MCF 10A (cell line): ENCODE measurements around the gene UBL3. TPM values are rescaled to one million over a fixed set of nuclear protein-coding genes. Genes with fewer than 3 reads are reported as not detected.

ENCODE experiments used
- BruUV-seq: library from RNA; stranded (reverse); fragments of 400-500 nt; replicated peaks from 2 replicates; lab custom pipeline; 2021; lab: Mats Ljungman, UMichigan
- CTCF ChIA-PET: fragments of 300-600 bp; sonication (Branson Sonifier 250); formaldehyde crosslinking; extraction: SDS; loops from one replicate; lab custom pipeline; 2021; ENCODE audit warnings: antibody characterized with exemption, inconsistent platforms; lab: Yijun Ruan, JAX
- POLR2A ChIA-PET: fragments of 300-600, 350-650 bp; sonication (Branson Sonifier 250); formaldehyde crosslinking; extraction: SDS; loops from one replicate; lab custom pipeline; 2020; ENCODE audit warnings: antibody characterized with exemption, inconsistent platforms; lab: Yijun Ruan, JAX
- DNase-seq: peaks from one replicate; pipeline ENCODE4 v3.0.0-alpha.2; 2018; ENCODE audit not compliant: unreplicated experiment
- H3K27ac Mint-ChIP-seq: one replicate; pipeline ENCODE4 v1.8.0; 2022; ENCODE audit warnings: mild to moderate bottlenecking, low read depth, mixed read lengths; ENCODE audit not compliant: unreplicated experiment
- H3K27me3 Mint-ChIP-seq: one replicate; pipeline ENCODE4 v1.8.0; 2022; ENCODE audit warnings: mixed read lengths; ENCODE audit not compliant: insufficient read depth, unreplicated experiment
- H3K36me3 Mint-ChIP-seq: one replicate; pipeline ENCODE4 v1.8.0; 2022; ENCODE audit warnings: mild to moderate bottlenecking, moderate library complexity, mixed read lengths; ENCODE audit not compliant: insufficient read depth, unreplicated experiment
- H3K4me1 Mint-ChIP-seq: one replicate; pipeline ENCODE4 v1.8.0; 2022; ENCODE audit warnings: mixed read lengths; ENCODE audit not compliant: insufficient read depth, unreplicated experiment
- H3K4me3 Mint-ChIP-seq: one replicate; pipeline ENCODE4 v1.8.0; 2022; ENCODE audit warnings: mild to moderate bottlenecking, moderate library complexity, mixed read lengths; ENCODE audit not compliant: unreplicated experiment
- H3K9me3 Mint-ChIP-seq: one replicate; pipeline ENCODE4 v1.8.0; 2022; ENCODE audit warnings: mixed read lengths; ENCODE audit not compliant: unreplicated experiment
- CTCF ChIP-seq: fragments of 200-600 bp; IDR thresholded peaks from one replicate; pipeline ENCODE4 v1.8.0; 2022; ENCODE audit warnings: antibody characterized with exemption, mild to moderate bottlenecking; ENCODE audit not compliant: unreplicated experiment
- intact Hi-C: fragments of 100-400 bp; cut with micrococcal nuclease; formaldehyde crosslinking; loops from 2 replicates; pipeline ENCODE4 v1.14.1; 2022
- total RNA-seq: library from RNA; stranded (reverse); gene quantifications from 2 replicates; pipeline ENCODE4 v1.2.3, GENCODE V29; 2022

UBL3 gene
- total RNA-seq, 1 experiment from 2014 or later = 18.2 TPM

DNA sequence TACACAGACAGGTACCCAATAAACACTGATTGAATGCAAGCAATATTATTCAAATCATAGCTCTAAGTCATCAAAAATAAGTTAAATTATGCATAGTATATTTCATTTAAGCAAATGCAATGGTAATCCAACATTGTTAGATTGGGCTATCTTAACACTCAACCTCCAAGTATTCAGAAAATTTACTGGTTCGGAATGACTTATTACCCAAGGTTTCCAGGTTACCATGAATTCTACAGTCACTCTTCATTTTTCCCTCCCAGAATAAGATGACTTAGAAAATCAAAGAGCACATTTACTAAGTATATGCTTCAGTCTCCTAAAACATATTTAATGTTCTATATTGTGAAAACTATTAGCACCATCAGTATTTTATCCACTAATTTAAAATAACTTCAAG, 6.0 kb downstream of the UBL3 start:
- CTCF ChIA-PET = interaction anchor here (0.5 to 13.0 kb wide), 9 partner anchors 14 to 268 kb away, joined by 3 to 230 read pairs (median 4); no protein-coding TSS in a partner anchor
- Mint-ChIP-seq H3K4me3 (no peak overlapping the region), H3K27ac (peak overlapping the region; percentile 91), H3K27me3 (no peaks in the 10 kb centered on the region), H3K4me1 (peaks cover 42% of the 10 kb centered on the region), H3K36me3 (peaks cover 2% of the 10 kb centered on the region), H3K9me3 (no peaks in the 10 kb centered on the region)
- no TSS peak for BruUV-seq
- no peak for DNase-seq
- POLR2A ChIA-PET = interaction anchor here (0.7 to 12.6 kb wide), 7 partner anchors 77 to 773 kb away, joined by 3 to 417 read pairs (median 4); partner anchors contain the start of genes HMGB1 and USPL1
- no peak for TF ChIP-seq CTCF
- intact Hi-C loops = no loop called here

DNA sequence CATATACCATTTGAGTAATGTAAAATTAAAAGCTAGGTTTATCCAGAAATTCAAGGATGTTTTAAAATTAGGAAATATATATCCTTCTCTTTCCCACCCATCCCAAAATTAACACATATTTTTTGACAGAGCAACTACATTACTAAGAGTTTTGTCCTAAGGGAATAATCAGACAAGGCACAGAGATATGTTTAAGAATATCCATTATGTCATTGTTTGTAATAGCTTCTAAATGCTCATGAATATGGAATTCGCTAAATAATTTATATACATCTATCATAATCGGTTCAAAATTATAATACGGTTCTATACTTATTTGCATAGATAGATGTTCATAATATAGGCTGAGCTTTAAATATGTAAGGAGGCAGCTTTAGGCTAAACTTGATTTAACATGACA, 9.8 kb downstream of the UBL3 start:
- intact Hi-C loops = no loop called here
- H3K4me3 Mint-ChIP-seq = no peak overlapping the region
- H3K36me3 Mint-ChIP-seq = peaks cover 6% of the 10 kb centered on the region
- no peaks in the 10 kb centered on the region for H3K9me3 Mint-ChIP-seq
- H3K27ac Mint-ChIP-seq = no peak overlapping the region
- ChIA-PET CTCF (interaction anchor here (0.6 to 13.0 kb wide), 4 partner anchors 70 to 413 kb away, joined by 3 to 230 read pairs (median 4); no protein-coding TSS in a partner anchor), POLR2A (interaction anchor here (0.5 to 12.6 kb wide), 5 partner anchors 9 to 308 kb away, joined by 3 to 417 read pairs (median 27); partner anchors contain the start of gene UBL3)
- no TSS peak for BruUV-seq
- peaks cover 53% of the 10 kb centered on the region for H3K4me1 Mint-ChIP-seq
- H3K27me3 Mint-ChIP-seq = no peaks in the 10 kb centered on the region
- DNase-seq = no peak
- no peak for TF ChIP-seq CTCF

GRCh38 chr13:29835280-29836061, 14.9 kb downstream of the UBL3 start:
- ChIA-PET CTCF (interaction anchor here (0.6 to 1.5 kb wide), 4 partner anchors 8 to 296 kb away, joined by 3 to 4 read pairs (median 3); no protein-coding TSS in a partner anchor), POLR2A (interaction anchor here (0.6 to 2.1 kb wide), 4 partner anchors 8 to 88 kb away, joined by 4 to 6 read pairs (median 4); no protein-coding TSS in a partner anchor)
- no TSS peak for BruUV-seq
- Mint-ChIP-seq H3K36me3 (peaks cover 6% of the 10 kb centered on the region), H3K9me3 (no peaks in the 10 kb centered on the region), H3K27me3 (no peaks in the 10 kb centered on the region), H3K27ac (no peak overlapping the region), H3K4me1 (peaks cover 28% of the 10 kb centered on the region), H3K4me3 (no peak overlapping the region)
- intact Hi-C loops = no loop called here
- no peak for DNase-seq
- TF ChIP-seq CTCF = no peak

DNA sequence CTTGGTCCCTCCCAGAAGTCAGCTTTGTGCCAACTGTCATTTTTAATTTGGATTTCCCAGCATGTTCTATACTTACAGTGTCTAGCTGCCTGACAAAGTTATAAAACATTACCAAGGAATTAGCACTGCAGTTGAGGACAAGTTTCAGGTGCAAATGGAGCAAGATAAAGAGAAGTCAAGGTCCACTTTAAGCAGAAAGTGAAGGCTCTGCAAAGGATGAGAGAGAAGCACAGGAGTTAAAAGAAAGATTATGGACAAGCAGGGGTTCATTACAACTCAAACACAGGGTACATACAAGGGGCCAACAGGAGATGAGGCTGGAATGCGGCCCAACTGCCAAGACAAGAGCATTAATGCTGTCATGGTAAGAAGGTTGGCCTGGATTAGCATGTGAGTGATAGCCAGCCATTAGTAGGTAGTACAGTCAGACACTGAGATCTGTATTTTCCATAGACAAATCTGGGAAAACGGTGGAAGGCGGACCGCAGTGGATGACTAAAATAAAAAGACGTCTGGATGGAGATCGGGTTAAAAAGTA, 17.6 kb downstream of the UBL3 start:
- no peak overlapping the region for H3K27ac Mint-ChIP-seq
- intact Hi-C loops = no loop called here
- ChIA-PET POLR2A (interaction anchor here (1.1 to 1.3 kb wide), 2 partner anchors 9 to 14 kb away, joined by 3 to 4 read pairs; no protein-coding TSS in a partner anchor), CTCF (no interaction called here)
- H3K36me3 Mint-ChIP-seq = peaks cover 5% of the 10 kb centered on the region
- H3K27me3 Mint-ChIP-seq = no peaks in the 10 kb centered on the region
- BruUV-seq = no TSS peak
- H3K9me3 Mint-ChIP-seq = peaks cover 7% of the 10 kb centered on the region
- DNase-seq = no peak
- no peak for TF ChIP-seq CTCF
- H3K4me1 Mint-ChIP-seq = peaks cover 18% of the 10 kb centered on the region
- H3K4me3 Mint-ChIP-seq = no peak overlapping the region
